Immature natural killer cell (primary cell): ENCODE measurements around the gene IFT43. TPM values are rescaled to one million over a fixed set of nuclear protein-coding genes. Genes with fewer than 3 reads are reported as not detected.

Source experiments
- DNase-seq, 3 donors: peaks; one replicate each; pipeline ENCODE4 v3.0.0; 2022; ENCODE audit warnings: mixed read lengths in 1 of 3
- H3K27ac Mint-ChIP-seq, 6 donors: one replicate each; pipeline ENCODE4 v1.8.0; 2020; ENCODE audit warnings: mixed read lengths in 6 of 6, mild to moderate bottlenecking in 5 of 6, inconsistent platforms in 4 of 6, moderate library complexity in 3 of 6
- H3K27me3 Mint-ChIP-seq, 3 donors: one replicate each; pipeline ENCODE4 v1.8.0; 2020 to 2021; ENCODE audit warnings: low read depth in 3 of 3, mild to moderate bottlenecking in 3 of 3, mixed read lengths in 3 of 3, moderate library complexity in 3 of 3, inconsistent platforms in 1 of 3
- H3K36me3 Mint-ChIP-seq, 3 donors: one replicate each; pipeline ENCODE4 v1.8.0; 2020; ENCODE audit warnings: mixed read lengths in 3 of 3, inconsistent platforms in 2 of 3, mild to moderate bottlenecking in 2 of 3
- H3K4me1 Mint-ChIP-seq, 2 donors: one replicate each; pipeline ENCODE4 v1.8.0; 2020; ENCODE audit warnings: inconsistent platforms in 2 of 2, mild to moderate bottlenecking in 2 of 2, mixed read lengths in 2 of 2, moderate library complexity in 1 of 2
- H3K4me3 Mint-ChIP-seq, 5 donors: one replicate each; pipeline ENCODE4 v1.8.0; 2020; ENCODE audit warnings: mild to moderate bottlenecking in 5 of 5, mixed read lengths in 5 of 5, inconsistent platforms in 3 of 5, moderate library complexity in 3 of 5
- H3K9me3 Mint-ChIP-seq, 6 donors: one replicate each; pipeline ENCODE4 v1.8.0; 2020; ENCODE audit warnings: mild to moderate bottlenecking in 6 of 6, mixed read lengths in 6 of 6, inconsistent platforms in 4 of 6, moderate library complexity in 3 of 6
- polyA plus RNA-seq, 3 donors: library from polyadenylated mRNA; unstranded; fragments of 300-500 nt; fragmentation: Illumina TruSeq; gene quantifications; one replicate each; pipeline ENCODE4 v1.2.3, GENCODE V29; 2021

The IFT43 gene
- polyA plus RNA-seq, 3 donors from 2014 or later = 16.5 to 24.4 (median 16.7) TPM

GRCh38 chr14:75986439-75986765 is 839 bp downstream of the IFT43 start:
- H3K36me3 Mint-ChIP-seq = peaks cover 0 to 6% (median 5%) of the 10 kb centered on the region in 3 donors
- no peaks in the 10 kb centered on the region for H3K9me3 Mint-ChIP-seq
- peak overlapping the region; percentile 89 to 95 (median 92) for H3K4me3 Mint-ChIP-seq
- peaks cover 25 to 29% of the 10 kb centered on the region in 2 donors for H3K4me1 Mint-ChIP-seq
- no peak for DNase-seq
- H3K27ac Mint-ChIP-seq = peak overlapping the region in 5 of 6 donors; percentile 89 to 98 (median 95)
- peaks cover 7 to 18% (median 9%) of the 10 kb centered on the region in 3 donors for H3K27me3 Mint-ChIP-seq

DNA sequence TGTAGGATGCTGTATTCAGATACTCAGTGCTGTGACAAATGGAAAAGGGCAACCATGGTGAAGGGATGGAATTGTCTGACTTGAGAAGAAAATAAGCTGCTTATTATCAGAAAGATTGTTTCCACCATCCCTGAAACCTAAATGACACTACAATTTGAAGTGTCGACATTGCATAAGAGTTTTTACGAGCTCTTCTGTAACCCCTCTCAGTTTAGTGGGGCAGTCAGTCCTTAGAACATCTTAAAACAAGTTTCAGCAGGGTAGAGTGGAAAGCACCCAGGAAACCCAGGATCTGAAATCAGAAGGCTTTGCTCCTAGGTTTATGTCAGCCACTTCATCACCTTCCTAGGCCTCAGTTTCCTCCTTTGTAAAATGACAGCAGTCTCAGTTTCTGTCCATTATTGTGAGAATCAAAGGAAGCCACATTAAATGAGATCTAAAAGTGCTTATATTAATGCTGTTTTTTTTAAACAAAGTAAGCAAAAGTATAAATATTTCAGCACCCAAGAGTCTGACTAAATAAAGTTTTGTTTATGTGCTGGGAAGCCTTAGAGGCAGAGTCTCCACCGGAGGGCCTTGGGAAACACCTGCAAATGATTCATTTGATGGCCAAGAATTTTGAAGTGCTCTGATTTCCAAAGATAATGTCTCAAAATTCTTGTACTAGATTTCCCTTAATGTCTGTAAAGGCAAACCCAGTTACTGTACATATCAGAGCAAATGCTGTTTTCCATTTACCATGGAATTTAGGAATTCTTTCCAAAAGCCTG is 1.8 kb downstream of the IFT43 start:
- no peak for DNase-seq
- H3K4me3 Mint-ChIP-seq = peak overlapping the region in 3 of 5 donors; percentile 18 to 92 (median 25)
- peaks cover 19 to 22% of the 10 kb centered on the region in 2 donors for H3K4me1 Mint-ChIP-seq
- H3K9me3 Mint-ChIP-seq = no peaks in the 10 kb centered on the region
- H3K27me3 Mint-ChIP-seq = peaks cover 4 to 12% (median 7%) of the 10 kb centered on the region in 3 donors
- H3K27ac Mint-ChIP-seq = peak overlapping the region in 1 of 6 donors; percentile 98
- H3K36me3 Mint-ChIP-seq = peaks cover 4 to 13% (median 5%) of the 10 kb centered on the region in 3 donors

DNA sequence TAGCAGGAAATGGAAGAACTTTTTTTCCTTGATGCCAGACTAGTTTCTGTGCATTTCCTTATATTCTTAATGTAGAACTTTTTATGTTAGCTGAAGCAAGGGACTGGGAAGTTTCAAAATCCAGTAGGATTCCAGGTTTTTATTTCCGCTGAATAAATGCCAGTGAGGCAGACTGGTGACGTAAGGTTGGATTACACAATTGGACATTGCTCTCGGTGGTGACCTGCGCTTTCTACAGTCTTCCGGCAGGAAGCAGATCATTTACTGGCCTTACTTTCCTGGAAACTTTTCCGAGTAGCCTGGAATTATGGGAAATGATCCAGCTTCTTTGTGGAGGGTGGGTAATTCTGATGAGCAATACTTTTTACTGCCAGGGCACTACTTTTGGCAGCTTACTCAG is 3.6 kb downstream of the IFT43 start:
- Mint-ChIP-seq H3K4me3 (no peak overlapping the region), H3K27ac (no peak overlapping the region)

GRCh38 chr14:75990297-75990696 is 4.7 kb downstream of the IFT43 start:
- H3K27ac Mint-ChIP-seq = no peak overlapping the region
- H3K36me3 Mint-ChIP-seq = peaks cover 11 to 23% (median 15%) of the 10 kb centered on the region in 3 donors
- H3K4me1 Mint-ChIP-seq = peaks cover 13 to 20% of the 10 kb centered on the region in 2 donors
- H3K27me3 Mint-ChIP-seq = peaks cover 4 to 8% (median 5%) of the 10 kb centered on the region in 3 donors
- no peak overlapping the region for H3K4me3 Mint-ChIP-seq
- DNase-seq = no peak
- no peaks in the 10 kb centered on the region for H3K9me3 Mint-ChIP-seq

More for the DNA sequence above, 3.6 kb downstream of the IFT43 start:
- no peaks in the 10 kb centered on the region for H3K9me3 Mint-ChIP-seq
- H3K4me1 Mint-ChIP-seq = peaks cover 14 to 22% of the 10 kb centered on the region in 2 donors
- peaks cover 4 to 9% (median 5%) of the 10 kb centered on the region in 3 donors for H3K27me3 Mint-ChIP-seq
- peaks cover 5 to 18% (median 5%) of the 10 kb centered on the region in 3 donors for H3K36me3 Mint-ChIP-seq
- DNase-seq = no peak

DNA sequence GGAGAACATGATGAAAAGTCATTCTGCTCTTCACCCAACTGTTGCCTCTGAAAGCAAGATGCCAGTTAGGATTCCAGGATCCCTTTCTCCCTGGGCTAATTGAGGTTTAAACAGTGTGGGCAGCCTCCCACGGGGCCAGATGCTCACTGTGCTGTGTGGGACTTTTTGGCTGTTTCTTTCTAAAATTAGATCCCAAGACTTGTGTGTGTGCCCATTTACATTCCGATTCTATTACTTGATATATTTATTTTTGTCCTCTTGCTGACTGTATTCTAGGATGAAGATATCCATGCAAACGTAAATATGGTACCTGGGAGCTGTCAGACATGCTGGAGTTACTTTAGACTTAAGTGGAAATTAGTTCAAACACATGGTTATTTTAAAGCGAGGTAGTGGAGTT is 6.2 kb downstream of the IFT43 start:
- peaks cover 12 to 35% (median 15%) of the 10 kb centered on the region in 3 donors for H3K36me3 Mint-ChIP-seq
- H3K9me3 Mint-ChIP-seq = no peaks in the 10 kb centered on the region
- H3K4me3 Mint-ChIP-seq = no peak overlapping the region
- no peak for DNase-seq
- H3K27ac Mint-ChIP-seq = no peak overlapping the region
- H3K4me1 Mint-ChIP-seq = peaks cover under 1 to 5% of the 10 kb centered on the region in 2 donors
- peaks cover 0 to 2% (median 0%) of the 10 kb centered on the region in 3 donors for H3K27me3 Mint-ChIP-seq

DNA sequence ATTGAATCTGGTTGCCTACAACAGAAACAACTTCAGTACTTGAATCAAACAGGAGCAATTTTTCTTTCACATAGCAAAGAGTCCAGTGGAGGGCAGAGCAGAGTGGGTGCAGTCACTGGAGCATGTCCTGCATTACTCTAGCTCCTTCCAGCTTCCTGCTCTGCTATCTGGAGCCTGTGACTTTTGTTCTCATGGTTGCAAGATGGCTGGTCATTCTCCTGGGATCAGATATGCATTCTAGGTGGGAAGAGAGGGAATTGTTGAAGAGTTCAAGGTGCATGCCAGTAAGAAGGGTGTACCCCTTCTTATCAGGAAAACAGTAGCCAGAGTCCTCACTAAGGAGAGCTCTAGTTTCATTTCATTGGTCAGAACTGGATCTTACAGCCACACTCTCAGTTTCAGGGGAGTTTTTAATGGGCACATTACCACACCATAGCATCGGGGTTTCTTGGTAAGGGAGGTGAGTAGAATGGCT is 8.0 kb downstream of the IFT43 start:
- DNase-seq = no peak
- Mint-ChIP-seq H3K9me3 (no peaks in the 10 kb centered on the region), H3K4me3 (no peak overlapping the region), H3K27ac (no peak overlapping the region), H3K36me3 (peaks cover 19 to 46% (median 20%) of the 10 kb centered on the region in 3 donors), H3K27me3 (peaks cover 0 to 2% (median 0%) of the 10 kb centered on the region in 3 donors), H3K4me1 (no peaks in the 10 kb centered on the region)

GRCh38 chr14:75995372-75996041 is 9.9 kb downstream of the IFT43 start:
- peaks cover 23 to 54% (median 29%) of the 10 kb centered on the region in 3 donors for H3K36me3 Mint-ChIP-seq
- no peak overlapping the region for H3K27ac Mint-ChIP-seq

DNA sequence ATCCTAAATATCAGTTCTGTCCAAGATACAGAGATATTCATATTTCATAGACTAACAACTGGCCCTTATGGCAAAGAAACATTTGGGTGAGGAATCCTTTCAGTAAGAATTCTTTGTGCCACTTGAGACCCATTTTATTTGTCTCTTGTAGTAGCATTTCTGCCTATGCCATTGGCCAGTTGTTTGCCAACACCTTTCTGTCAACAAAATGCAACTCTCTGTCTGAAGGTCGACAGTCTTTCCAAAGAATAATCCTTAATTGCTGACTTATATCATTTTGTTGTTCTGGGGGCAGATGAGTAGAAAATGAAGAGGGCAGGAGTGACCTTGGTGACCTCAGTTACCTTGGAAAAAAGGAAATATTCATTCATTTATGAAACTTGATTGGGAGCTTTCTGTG is 10.9 kb downstream of the IFT43 start:
- Mint-ChIP-seq H3K36me3 (peaks cover 30 to 60% (median 39%) of the 10 kb centered on the region in 3 donors), H3K4me3 (no peak overlapping the region), H3K27ac (no peak overlapping the region), H3K9me3 (no peaks in the 10 kb centered on the region), H3K4me1 (no peaks in the 10 kb centered on the region), H3K27me3 (peaks cover 0 to 2% (median 0%) of the 10 kb centered on the region in 3 donors)
- DNase-seq = no peak

More at GRCh38 chr14:75995372-75996041, 9.9 kb downstream of the IFT43 start:
- Mint-ChIP-seq H3K4me3 (no peak overlapping the region), H3K4me1 (no peaks in the 10 kb centered on the region), H3K27me3 (peaks cover 0 to 2% (median 0%) of the 10 kb centered on the region in 3 donors), H3K9me3 (no peaks in the 10 kb centered on the region)
- no peak for DNase-seq

- Mint-ChIP-seq H3K4me1 (no peaks in the 10 kb centered on the region), H3K9me3 (peaks cover 0 to 6% (median 1%) of the 10 kb centered on the region in 6 donors), H3K27me3 (no peaks in the 10 kb centered on the region), H3K27ac (no peak overlapping the region), H3K4me3 (no peak overlapping the region), H3K36me3 (peaks cover 35 to 62% (median 48%) of the 10 kb centered on the region in 3 donors)
- DNase-seq = no peak
These were observed 14.1 kb downstream of the IFT43 start for GRCh38 chr14:75999511-76000190.

GRCh38 chr14:76002383-76002782 is 16.8 kb downstream of the IFT43 start:
- peaks cover 48 to 73% (median 62%) of the 10 kb centered on the region in 3 donors for H3K36me3 Mint-ChIP-seq
- DNase-seq = no peak
- peaks cover 0 to 15% (median 4%) of the 10 kb centered on the region in 6 donors for H3K9me3 Mint-ChIP-seq
- no peaks in the 10 kb centered on the region for H3K27me3 Mint-ChIP-seq
- H3K4me1 Mint-ChIP-seq = no peaks in the 10 kb centered on the region
- no peak overlapping the region for H3K27ac Mint-ChIP-seq
- no peak overlapping the region for H3K4me3 Mint-ChIP-seq

- H3K4me1 Mint-ChIP-seq = no peaks in the 10 kb centered on the region
- no peak for DNase-seq
- H3K27ac Mint-ChIP-seq = no peak overlapping the region
- H3K27me3 Mint-ChIP-seq = no peaks in the 10 kb centered on the region
- H3K4me3 Mint-ChIP-seq = no peak overlapping the region
- peaks cover 0 to 15% (median 4%) of the 10 kb centered on the region in 6 donors for H3K9me3 Mint-ChIP-seq
- peaks cover 35 to 61% (median 42%) of the 10 kb centered on the region in 3 donors for H3K36me3 Mint-ChIP-seq
These were observed 20.7 kb downstream of the IFT43 start for GRCh38 chr14:76006253-76006652.

DNA sequence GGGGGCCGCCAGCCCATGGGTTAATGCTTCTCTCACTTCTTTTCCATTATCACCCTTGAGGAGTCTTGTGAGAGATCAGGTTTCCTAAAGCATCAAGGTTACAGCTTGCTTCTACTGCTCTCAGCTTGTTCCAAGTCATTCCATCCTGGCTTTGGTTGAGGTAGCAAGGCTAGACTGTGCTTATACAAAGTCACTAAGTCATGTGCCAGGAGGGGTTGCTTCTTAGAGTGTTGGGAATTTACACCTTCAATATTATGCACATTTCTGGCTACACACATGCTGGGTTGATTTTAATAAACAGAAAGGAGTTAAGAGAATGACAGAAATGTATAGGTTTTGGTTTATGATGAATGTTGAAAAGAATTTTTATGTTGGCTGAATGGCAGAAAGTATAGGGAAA is 21.8 kb downstream of the IFT43 start:
- no peak for DNase-seq
- Mint-ChIP-seq H3K36me3 (peaks cover 30 to 63% (median 42%) of the 10 kb centered on the region in 3 donors), H3K4me1 (no peaks in the 10 kb centered on the region), H3K27me3 (no peaks in the 10 kb centered on the region), H3K4me3 (no peak overlapping the region), H3K9me3 (peaks cover 0 to 15% (median 4%) of the 10 kb centered on the region in 6 donors), H3K27ac (no peak overlapping the region)

- Mint-ChIP-seq H3K27ac (no peak overlapping the region), H3K36me3 (peaks cover 34 to 63% (median 41%) of the 10 kb centered on the region in 3 donors), H3K27me3 (no peaks in the 10 kb centered on the region), H3K4me3 (no peak overlapping the region), H3K9me3 (peaks cover 0 to 15% (median 4%) of the 10 kb centered on the region in 6 donors), H3K4me1 (no peaks in the 10 kb centered on the region)
- DNase-seq = no peak
These were observed 22.3 kb downstream of the IFT43 start for GRCh38 chr14:76007852-76008251.
